NCI-H1092 treated with DMSO at 0.1 percent for 48 hours (cell line): ENCODE data around the gene SYT12.

ENCODE experiments used
- DNase-seq: peaks from one replicate; lab custom pipeline; 2025; lab: John Stamatoyannopoulos, UW

The SYT12 gene

DNA sequence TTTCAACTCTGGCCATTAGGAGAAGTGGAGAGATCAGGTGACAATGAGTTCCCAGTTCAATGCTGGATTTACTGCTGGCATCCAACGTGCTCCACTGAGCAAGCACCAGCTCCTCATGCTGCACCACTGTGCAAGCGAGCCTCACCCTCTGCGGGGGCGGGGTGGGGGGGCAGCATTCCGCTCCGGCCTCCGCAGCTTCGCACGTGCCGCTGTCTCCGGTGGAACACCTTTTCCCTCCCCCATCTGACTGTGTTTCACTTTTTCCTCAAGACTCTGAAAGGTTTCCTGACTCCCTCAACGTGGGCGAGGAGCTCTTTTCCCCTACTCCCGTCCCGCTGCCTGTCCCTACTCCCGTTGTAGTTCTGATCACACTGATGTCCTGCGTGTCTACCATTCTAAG, 32.9 kb downstream of the SYT12 start:
- DNase-seq, result no peak

DNA sequence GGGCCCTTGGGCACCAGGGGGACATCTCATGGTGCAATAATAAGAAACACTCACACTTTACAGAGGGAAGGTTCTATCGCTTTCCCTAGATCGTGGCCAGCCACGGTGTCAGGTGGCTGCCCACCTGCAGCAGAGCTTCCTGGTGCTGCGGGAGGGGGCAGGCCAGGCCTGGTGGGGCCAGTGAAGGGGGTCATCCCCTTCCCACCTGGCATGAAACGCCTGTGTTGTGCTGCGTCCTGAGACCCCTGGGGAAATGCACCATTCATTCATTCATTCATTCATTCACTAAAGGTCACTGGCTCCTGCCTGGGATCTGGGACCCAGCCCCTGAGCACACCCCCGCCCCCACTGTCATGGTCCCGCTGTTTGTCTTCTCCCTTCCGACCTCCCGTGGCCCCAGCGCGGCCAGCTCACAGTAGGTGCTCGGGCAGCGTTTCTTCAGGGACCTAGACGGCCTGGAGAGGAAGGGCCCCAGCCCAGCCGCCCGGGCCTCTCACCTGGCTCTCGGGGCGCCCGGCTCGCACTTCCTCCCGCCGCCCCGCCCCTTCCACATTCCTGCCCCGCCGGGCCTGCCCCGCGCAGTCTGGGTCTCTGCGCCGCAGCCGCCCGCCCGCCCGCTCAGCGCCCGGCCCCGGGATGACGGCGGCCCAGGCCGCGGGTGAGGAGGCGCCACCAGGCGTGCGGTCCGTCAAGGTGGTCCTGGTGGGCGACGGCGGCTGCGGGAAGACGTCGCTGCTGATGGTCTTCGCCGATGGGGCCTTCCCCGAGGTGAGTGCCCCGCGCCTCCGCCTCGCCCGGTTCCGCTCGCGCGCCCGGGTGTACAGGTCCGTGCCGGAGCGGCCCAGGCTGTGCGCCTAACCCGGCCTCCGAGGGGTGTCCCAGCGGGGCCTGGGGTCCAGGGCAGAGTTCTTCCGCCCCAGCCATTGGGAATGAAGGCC, 33.6 kb downstream of the SYT12 start, which contains the start of gene RHOD:
RHOD (plus strand) TSS at position 581 of the 938 bp plus-strand sequence; CDS start at position 637, 56 bp downstream.
- no peak for DNase-seq

GRCh38 chr11:67057205-67057672, 34.3 kb downstream of the SYT12 start:
- DNase-seq, result no peak

- no peak for DNase-seq
Observed at GRCh38 chr11:67058506-67058905, 35.6 kb downstream of the SYT12 start.

DNA sequence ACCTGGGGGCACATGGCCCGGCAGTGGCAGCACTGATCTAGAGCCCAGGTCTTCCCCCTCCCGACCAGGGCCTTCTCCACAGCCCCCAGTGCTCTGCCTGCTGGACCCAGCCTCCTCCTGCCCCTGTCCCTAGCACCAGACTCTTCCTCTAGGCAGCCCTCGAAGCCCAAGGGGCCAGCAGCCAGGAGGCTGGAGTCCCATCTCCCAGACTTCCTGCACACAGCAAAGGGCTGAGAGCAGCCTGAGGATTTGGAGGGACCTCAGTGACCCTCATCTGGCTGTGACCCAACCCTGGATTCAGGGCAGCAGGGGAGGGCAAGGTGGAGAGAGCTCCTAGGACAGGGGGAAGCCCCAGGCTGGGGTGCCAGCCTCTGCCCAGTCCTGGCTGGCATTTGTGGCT, 36.7 kb downstream of the SYT12 start:
- no peak for DNase-seq

GRCh38 chr11:67060111-67060522, 37.2 kb downstream of the SYT12 start:
- no peak for DNase-seq

DNA sequence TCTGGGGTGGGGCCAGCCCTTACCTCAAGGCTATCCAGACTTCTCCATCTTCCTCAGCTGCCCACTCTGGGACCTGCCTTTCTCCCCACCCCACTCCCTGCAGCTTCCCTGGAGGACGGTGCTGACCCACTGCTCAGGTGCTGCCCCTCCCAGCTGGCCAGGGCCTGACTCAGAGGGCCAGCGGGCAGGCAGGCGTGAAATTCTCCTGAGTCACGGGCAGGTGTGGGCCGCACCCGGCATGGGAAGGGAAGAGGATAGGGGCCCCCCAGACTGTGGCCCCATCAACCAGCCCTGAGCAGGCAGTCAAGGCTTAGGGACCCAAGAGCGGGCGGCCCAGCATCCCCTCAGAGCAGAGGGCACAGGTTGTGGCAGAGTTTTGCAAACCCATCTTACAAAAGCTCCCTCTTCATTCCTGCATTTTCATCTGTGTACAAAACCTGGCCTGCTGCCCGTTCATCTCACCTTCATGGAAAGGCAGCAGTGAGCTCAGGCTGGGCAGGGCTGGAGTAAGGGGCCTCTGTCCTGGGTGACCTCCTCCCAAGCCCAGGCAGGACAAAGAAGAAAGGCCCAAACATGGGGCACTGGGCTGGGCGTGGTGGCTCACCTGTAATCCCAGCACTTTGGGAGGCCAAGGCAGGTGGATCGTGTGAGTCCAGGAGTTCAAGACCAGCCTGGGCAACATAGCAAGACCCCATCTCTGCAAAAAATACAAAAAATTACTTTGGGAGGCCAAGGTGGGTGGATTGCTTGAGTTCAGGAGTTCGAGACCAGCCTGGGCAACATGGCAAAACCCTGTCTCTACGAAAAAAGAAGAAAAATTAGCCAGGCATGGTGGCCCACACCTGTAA, 39.8 kb downstream of the SYT12 start:
- no peak for DNase-seq

- DNase-seq, result no peak
Observed at GRCh38 chr11:67066333-67066709, 43.4 kb downstream of the SYT12 start.

DNA sequence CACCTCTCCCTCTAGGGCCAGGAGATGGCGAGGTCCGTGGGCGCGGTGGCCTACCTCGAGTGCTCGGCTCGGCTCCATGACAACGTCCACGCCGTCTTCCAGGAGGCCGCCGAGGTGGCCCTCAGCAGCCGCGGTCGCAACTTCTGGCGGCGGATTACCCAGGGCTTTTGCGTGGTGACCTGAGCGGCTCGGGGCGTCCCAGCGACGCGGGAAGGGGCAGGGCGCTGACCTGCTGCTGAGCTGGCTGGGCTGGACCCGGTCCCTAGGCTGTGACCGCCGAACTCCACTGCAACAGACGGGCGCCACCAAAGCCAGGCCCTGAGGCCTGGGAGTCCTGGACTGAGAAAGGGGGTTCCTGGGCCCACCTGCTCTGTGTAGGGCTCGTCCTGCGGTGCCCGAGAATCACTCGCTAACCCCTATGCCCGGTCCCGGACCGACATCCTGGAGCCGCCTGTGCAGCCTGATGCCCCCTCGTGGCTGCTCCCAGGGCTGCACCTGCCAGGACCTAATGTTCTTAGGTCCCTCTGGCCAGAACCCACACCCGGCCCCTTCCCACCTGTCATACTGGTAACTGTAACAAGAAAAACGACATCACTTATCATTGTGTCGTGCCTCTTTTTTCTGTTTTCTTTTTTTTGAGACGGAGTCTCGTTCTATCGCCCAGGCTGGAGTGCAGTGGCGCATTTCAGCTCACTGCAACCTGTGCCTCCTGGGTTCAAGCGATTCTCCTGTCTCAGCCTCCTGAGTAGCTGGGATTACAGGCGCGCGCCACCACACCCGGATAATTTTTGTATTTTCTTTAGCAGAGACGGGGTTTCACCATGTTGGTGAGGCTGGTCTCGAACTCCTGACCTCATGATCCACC, 48.7 kb downstream of the SYT12 start:
- DNase-seq, result peak; percentile 23

- DNase-seq, result no peak
Observed at GRCh38 chr11:67072295-67072694, 49.4 kb downstream of the SYT12 start.

GRCh38 chr11:67073908-67074307, 51.0 kb downstream of the SYT12 start:
- no peak for DNase-seq

DNA sequence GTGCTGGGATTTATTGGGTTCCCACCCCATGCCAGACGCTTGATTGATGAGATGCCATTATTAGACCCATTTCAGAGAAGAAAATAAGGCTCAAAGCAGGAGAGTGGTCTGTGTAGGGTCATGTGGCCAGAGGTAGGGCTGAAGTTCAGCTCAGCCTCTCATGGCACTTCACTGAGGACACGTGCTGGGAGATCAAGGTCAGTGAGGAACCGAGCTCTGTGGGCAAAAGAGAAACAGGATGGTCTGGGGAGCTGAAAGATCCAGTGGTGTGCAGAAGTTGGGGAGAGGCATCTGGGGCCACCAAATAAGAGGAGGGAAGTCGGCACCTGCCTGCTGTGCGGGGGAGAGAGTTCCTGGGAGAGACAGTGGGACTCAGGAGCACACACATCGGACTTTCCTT, 53.3 kb downstream of the SYT12 start:
- no peak for DNase-seq

- no peak for DNase-seq
Observed at GRCh38 chr11:67079065-67079705, 56.3 kb downstream of the SYT12 start.

DNA sequence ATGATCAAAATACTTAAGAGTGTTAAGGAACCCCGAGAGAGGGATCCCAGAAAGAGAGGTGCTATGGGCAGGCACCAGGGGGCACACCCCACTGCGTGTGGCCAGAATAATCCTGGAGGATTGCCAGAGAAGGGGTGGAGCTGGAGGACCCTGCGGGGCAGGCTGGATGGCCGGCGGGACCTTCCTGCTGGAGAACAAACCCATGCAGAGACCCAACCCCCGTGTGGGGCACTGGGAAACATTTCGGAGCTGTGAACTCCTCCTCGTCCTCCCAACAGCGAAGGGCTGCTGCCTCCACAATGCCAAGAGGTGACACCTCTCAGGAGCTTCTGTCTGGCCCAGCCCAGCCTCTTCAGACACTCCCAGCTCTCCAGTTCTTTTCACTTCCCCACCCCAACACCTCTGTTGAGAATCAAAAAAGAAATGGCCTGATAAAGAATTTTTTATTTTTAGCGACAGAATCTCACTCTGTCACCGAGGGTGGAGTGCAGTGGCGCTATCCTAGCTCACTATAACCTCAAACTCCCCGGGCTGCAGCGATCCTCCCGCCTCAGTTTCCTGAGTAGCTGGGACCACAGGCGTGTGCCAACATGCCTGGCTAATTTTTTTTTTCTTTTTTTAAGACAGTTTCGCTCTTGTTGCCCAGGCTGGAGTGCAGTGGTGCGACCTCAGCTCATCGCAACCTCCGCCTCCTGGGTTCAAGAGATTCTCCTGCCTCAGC, 59.3 kb downstream of the SYT12 start:
- no peak for DNase-seq

DNA sequence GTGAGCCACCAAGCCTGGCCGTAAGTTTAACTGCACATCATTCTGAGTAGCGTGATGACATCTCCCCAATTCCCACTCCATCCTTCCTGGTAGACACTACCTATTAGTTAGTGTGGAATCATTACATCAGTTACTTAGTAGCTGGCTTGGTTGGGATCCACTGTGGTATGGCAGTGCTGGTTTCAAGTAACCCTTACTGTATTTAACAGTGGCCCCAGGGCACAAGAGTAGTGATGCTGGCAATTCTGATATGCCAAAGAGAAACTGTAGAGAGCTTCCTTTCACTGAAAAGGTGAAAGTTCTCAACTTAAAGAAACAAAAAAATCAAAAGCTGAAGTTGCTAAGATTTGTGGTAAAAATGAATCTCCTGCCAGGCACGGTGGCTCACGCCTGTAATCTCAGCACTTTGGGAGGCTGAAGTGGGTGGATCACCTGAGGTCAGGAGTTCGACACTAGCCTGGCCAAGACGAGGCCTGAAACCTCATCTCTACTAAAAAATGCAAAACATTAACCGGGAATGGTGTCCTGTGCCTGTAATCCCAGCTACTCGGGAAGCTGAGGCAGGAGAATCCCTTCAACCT, 60.9 kb downstream of the SYT12 start:
- DNase-seq, result no peak

GRCh38 chr11:67085617-67086016, 62.7 kb downstream of the SYT12 start:
- no peak for DNase-seq

- DNase-seq, result no peak
Observed at GRCh38 chr11:67090717-67091116, 67.8 kb downstream of the SYT12 start.

DNA sequence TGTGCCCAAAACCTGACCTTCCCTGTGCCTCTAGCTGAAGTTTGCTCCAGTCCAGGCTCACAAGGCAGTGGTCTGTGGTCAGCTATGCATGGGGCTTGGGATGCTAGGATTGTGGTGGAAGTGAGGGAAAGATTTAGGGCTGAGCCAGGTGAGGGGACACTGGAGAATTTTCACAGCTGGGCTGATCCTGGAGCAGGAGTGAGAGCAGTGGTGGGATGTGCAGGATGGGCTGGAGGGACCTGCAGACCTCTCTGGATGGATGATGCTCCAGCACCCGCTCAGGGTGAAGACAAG, 72.2 kb downstream of the SYT12 start:
- DNase-seq, result no peak

GRCh38 chr11:67098799-67099429, 76.0 kb downstream of the SYT12 start:
- no peak for DNase-seq

DNA sequence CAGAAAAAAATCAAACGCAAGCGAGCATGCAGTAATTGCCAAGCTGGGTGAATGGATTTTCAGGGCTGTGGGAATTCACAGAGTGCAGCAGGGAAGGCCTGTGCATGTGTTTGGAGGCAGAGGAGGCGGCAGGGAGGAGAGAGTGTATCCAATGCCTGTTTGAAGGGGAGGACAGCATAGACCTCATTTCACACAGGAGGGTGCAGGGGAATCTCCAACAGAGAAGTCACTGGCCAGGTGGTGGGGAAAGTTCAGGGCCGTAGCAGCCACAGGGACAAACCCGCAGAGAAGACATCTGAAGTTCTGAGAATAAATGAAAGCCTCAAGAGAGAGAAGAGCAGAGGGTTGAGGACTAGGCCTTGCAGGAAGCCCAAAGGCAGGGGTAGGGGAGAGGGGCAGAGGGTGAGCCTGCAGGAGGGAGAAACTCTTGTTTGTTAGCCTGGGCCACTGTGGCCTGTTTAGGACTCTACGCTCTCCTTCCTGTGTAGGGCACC, 76.9 kb downstream of the SYT12 start:
- no peak for DNase-seq
